WTC11 (cell line): ENCODE results near the gene CTXN1. TPM values are rescaled to one million over a fixed set of nuclear protein-coding genes. Genes with fewer than 3 reads are reported as not detected.

ENCODE experiments used
- ATAC-seq: fragments of 200-7000 bp; cut with Tn5 transposase; 2 replicates; pipeline ENCODE4 v1.10.0; 2021; ENCODE audit warnings: mild to moderate bottlenecking, moderate library complexity
- CTCF ChIA-PET: fragments of 300-600 bp; sonication (Branson Sonifier 250); formaldehyde crosslinking; loops from one replicate; lab custom pipeline; 2021; ENCODE audit warnings: antibody characterized with exemption; lab: Charles Lee
- POLR2A ChIA-PET: fragments of 350-600 bp; sonication (Branson Sonifier 250); formaldehyde crosslinking; loops from one replicate; lab custom pipeline; 2021; ENCODE audit warnings: antibody characterized with exemption; lab: Charles Lee
- DNase-seq: peaks from one replicate; pipeline ENCODE4 v3.0.0; 2021; ENCODE audit warnings: low spot score
- H3K27ac Mint-ChIP-seq: 2 replicates; pipeline ENCODE4 v1.8.0; 2021; ENCODE audit warnings: mixed read lengths
- H3K27me3 Mint-ChIP-seq: 2 replicates; pipeline ENCODE4 v1.8.0; 2021; ENCODE audit warnings: low read depth, mild to moderate bottlenecking, moderate library complexity, mixed read lengths
- H3K36me3 Mint-ChIP-seq: 2 replicates; pipeline ENCODE4 v1.8.0; 2021; ENCODE audit warnings: mixed read lengths
- H3K4me1 Mint-ChIP-seq: 2 replicates; pipeline ENCODE4 v1.8.0; 2022; ENCODE audit warnings: mixed read lengths
- H3K4me3 Mint-ChIP-seq: 2 replicates; pipeline ENCODE4 v1.8.0; 2021; ENCODE audit warnings: mild to moderate bottlenecking, moderate library complexity, mixed read lengths
- H3K9me3 Mint-ChIP-seq: 2 replicates; pipeline ENCODE4 v1.8.0; 2021; ENCODE audit warnings: mixed read lengths
- CBFB ChIP-seq: sonication (generic); formaldehyde crosslinking; IDR thresholded peaks from 2 replicates; pipeline ENCODE4 v1.8.1; 2022; ENCODE audit warnings: mild to moderate bottlenecking, low read depth, missing genetic modification reagents
- ELF4 ChIP-seq: sonication (generic); formaldehyde crosslinking; IDR thresholded peaks from 2 replicates; pipeline ENCODE4 v1.8.1; 2022; ENCODE audit warnings: low read depth, mild to moderate bottlenecking, moderate library complexity, missing genetic modification reagents
- EMX1 ChIP-seq: fragments of 250-450 bp; sonication (Bioruptor Pico); IDR thresholded peaks from 2 replicates; pipeline ENCODE4 v1.8.0; 2021; ENCODE audit warnings: mild to moderate bottlenecking
- GTF2I ChIP-seq: fragments of 250-450 bp; sonication (Bioruptor Pico); conservative IDR thresholded peaks from 2 replicates; pipeline ENCODE4 v1.4.0; 2021; ENCODE audit warnings: mild to moderate bottlenecking
- JAZF1 ChIP-seq: fragments of 250-450 bp; sonication (Bioruptor Pico); IDR thresholded peaks from 2 replicates; pipeline ENCODE4 v1.9.0; 2021; ENCODE audit warnings: moderate library complexity, mild to moderate bottlenecking, inconsistent platforms
- OVOL2 ChIP-seq: fragments of 250-450 bp; sonication (Bioruptor Pico); IDR thresholded peaks from 2 replicates; pipeline ENCODE4 v1.9.0; 2021; ENCODE audit warnings: mild to moderate bottlenecking, borderline replicate concordance
- ZNF219 ChIP-seq: sonication (generic); formaldehyde crosslinking; IDR thresholded peaks from 2 replicates; pipeline ENCODE4 v1.8.0; 2023; ENCODE audit warnings: missing genetic modification reagents, mild to moderate bottlenecking, borderline replicate concordance
- ZNF396 ChIP-seq: fragments of 250-450 bp; sonication (Bioruptor Pico); IDR thresholded peaks from 2 replicates; pipeline ENCODE4 v1.8.0; 2021; ENCODE audit warnings: mild to moderate bottlenecking, moderate library complexity, borderline replicate concordance
- total RNA-seq: library from RNA; stranded (reverse); gene quantifications from 3 replicates; pipeline ENCODE4 v1.2.3, GENCODE V29; 2021
- TF ChIP-seq, protein P1 (sequence below): sonication (generic); formaldehyde crosslinking; IDR thresholded peaks from 2 replicates; pipeline ENCODE4 v1.8.1; 2022; ENCODE audit warnings: mild to moderate bottlenecking, moderate library complexity, missing genetic modification reagents
- TF ChIP-seq, protein P2 (sequence below): sonication (generic); formaldehyde crosslinking; IDR thresholded peaks from 2 replicates; pipeline ENCODE4 v1.8.1; 2023; ENCODE audit warnings: mild to moderate bottlenecking, missing genetic modification reagents
- TF ChIP-seq, protein P3 (sequence below): fragments of 250-450 bp; sonication (Bioruptor Pico); IDR thresholded peaks from 2 replicates; pipeline ENCODE4 v1.9.0; 2021; ENCODE audit warnings: mild to moderate bottlenecking
- TF ChIP-seq, protein P4 (sequence below): sonication (generic); formaldehyde crosslinking; IDR thresholded peaks from 2 replicates; pipeline ENCODE4 v1.8.1; 2023; ENCODE audit warnings: mild to moderate bottlenecking, missing genetic modification reagents, moderate library complexity
- TF ChIP-seq, protein P5 (sequence below): fragments of 250-450 bp; sonication (Bioruptor Pico); IDR thresholded peaks from 2 replicates; pipeline ENCODE4 v1.9.0; 2021; ENCODE audit warnings: mild to moderate bottlenecking, borderline replicate concordance
- TF ChIP-seq, protein P6 (sequence below): fragments of 250-450 bp; sonication (Bioruptor Pico); IDR thresholded peaks from 2 replicates; pipeline ENCODE4 v2.1.2; 2022; ENCODE audit warnings: mild to moderate bottlenecking, moderate library complexity

The CTXN1 gene
- total RNA-seq, 1 experiment from 2014 or later: 48.2 TPM

DNA sequence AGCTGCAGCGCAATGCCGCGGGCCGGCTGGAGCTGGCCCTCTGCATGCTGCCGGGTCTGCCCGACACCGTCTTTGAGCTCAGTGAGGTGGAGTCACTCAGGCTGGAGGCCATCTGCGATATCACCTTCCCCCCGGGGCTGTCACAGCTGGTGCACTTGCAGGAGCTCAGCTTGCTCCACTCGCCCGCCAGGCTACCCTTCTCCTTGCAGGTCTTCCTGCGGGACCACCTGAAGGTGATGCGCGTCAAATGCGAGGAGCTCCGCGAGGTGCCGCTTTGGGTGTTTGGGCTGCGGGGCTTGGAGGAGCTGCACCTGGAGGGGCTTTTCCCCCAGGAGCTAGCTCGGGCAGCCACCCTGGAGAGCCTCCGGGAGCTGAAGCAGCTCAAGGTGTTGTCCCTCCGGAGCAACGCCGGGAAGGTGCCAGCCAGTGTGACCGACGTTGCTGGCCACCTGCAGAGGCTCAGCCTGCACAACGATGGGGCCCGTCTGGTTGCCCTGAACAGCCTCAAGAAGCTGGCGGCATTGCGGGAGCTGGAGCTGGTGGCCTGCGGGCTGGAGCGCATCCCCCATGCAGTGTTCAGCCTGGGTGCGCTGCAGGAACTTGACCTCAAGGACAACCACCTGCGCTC is 26.1 kb downstream of the CTXN1 start (continued):
- TF ChIP-seq, protein P1, sequence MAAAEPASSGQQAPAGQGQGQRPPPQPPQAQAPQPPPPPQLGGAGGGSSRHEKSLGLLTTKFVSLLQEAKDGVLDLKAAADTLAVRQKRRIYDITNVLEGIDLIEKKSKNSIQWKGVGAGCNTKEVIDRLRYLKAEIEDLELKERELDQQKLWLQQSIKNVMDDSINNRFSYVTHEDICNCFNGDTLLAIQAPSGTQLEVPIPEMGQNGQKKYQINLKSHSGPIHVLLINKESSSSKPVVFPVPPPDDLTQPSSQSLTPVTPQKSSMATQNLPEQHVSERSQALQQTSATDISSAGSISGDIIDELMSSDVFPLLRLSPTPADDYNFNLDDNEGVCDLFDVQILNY: no peak
- TF ChIP-seq, protein P2, sequence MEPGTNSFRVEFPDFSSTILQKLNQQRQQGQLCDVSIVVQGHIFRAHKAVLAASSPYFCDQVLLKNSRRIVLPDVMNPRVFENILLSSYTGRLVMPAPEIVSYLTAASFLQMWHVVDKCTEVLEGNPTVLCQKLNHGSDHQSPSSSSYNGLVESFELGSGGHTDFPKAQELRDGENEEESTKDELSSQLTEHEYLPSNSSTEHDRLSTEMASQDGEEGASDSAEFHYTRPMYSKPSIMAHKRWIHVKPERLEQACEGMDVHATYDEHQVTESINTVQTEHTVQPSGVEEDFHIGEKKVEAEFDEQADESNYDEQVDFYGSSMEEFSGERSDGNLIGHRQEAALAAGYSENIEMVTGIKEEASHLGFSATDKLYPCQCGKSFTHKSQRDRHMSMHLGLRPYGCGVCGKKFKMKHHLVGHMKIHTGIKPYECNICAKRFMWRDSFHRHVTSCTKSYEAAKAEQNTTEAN: no peak
- TF ChIP-seq, protein P3, sequence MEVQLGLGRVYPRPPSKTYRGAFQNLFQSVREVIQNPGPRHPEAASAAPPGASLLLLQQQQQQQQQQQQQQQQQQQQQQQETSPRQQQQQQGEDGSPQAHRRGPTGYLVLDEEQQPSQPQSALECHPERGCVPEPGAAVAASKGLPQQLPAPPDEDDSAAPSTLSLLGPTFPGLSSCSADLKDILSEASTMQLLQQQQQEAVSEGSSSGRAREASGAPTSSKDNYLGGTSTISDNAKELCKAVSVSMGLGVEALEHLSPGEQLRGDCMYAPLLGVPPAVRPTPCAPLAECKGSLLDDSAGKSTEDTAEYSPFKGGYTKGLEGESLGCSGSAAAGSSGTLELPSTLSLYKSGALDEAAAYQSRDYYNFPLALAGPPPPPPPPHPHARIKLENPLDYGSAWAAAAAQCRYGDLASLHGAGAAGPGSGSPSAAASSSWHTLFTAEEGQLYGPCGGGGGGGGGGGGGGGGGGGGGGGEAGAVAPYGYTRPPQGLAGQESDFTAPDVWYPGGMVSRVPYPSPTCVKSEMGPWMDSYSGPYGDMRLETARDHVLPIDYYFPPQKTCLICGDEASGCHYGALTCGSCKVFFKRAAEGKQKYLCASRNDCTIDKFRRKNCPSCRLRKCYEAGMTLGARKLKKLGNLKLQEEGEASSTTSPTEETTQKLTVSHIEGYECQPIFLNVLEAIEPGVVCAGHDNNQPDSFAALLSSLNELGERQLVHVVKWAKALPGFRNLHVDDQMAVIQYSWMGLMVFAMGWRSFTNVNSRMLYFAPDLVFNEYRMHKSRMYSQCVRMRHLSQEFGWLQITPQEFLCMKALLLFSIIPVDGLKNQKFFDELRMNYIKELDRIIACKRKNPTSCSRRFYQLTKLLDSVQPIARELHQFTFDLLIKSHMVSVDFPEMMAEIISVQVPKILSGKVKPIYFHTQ (CRISPR knock-in tag): no peak
- TF ChIP-seq GTF2I (no peak), ZNF396 (no peak)

DNA sequence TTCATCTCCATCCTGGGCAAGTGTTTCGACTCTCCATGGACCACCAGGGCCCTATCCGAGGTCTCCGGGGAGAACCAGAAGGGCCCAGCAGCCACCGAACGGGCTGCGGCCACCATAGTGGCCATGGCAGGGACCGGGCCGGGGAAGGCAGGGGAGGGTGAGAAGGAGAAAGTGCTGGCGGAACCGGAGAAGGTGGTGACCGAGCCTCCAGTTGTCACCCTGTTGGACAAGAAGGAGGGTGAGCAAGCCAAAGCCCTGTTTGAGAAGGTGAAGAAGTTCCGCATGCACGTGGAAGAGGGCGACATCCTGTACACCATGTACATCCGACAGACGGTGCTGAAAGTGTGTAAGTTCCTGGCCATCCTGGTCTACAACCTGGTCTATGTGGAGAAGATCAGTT is 27.0 kb downstream of the CTXN1 start:
- TF ChIP-seq CBFB: no peak
- ATAC-seq (no peak), DNase-seq (no peak)
- ChIA-PET POLR2A (interaction anchor here (0.6 to 1.2 kb wide), 3 partner anchors 11 to 140 kb away, joined by 3 to 4 read pairs (median 3); partner anchors contain the start of genes LRRC8E and TIMM44), CTCF (interaction anchor here (1.0 to 3.0 kb wide), 3 partner anchors 30 to 46 kb away, joined by 4 to 21 read pairs (median 6); no protein-coding TSS in a partner anchor)
- Mint-ChIP-seq H3K4me1 (peaks cover 10% of the 10 kb centered on the region), H3K36me3 (no peaks in the 10 kb centered on the region), H3K27ac (no peak overlapping the region; the same call in 1 of the 2 replicates), H3K27me3 (peaks cover 15% of the 10 kb centered on the region), H3K9me3 (no peaks in the 10 kb centered on the region), H3K4me3 (no peak overlapping the region)

DNA sequence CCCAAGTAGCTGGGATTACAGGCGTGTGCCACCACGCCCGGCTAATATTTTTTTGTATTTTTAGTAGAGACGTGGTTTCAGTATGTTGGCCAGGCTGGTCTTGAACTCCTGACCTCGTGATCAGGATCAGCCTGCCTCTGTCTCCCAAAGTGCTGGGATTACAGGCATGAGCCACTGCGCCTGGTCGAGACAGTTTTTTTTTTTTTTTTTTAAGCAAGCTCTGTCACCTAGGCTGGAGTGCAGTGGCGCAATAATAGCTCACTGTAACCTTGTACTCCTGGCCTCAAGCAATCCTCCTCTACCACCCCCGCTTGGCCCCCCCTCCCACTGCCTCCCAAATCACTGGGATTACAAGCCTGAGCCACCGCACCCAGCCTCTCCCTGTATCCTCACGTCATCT is 28.6 kb downstream of the CTXN1 start:
- POLR2A ChIA-PET: interaction anchor here (0.7 kb wide), 1 partner anchor 551 kb away, joined by 4 read pairs; no protein-coding TSS in a partner anchor
- H3K36me3 Mint-ChIP-seq: no peaks in the 10 kb centered on the region

More for the DNA sequence above, 28.6 kb downstream of the CTXN1 start:
- no peak for TF ChIP-seq CBFB
- TF ChIP-seq, protein P4, sequence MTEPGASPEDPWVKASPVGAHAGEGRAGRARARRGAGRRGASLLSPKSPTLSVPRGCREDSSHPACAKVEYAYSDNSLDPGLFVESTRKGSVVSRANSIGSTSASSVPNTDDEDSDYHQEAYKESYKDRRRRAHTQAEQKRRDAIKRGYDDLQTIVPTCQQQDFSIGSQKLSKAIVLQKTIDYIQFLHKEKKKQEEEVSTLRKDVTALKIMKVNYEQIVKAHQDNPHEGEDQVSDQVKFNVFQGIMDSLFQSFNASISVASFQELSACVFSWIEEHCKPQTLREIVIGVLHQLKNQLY: no peak
- no peak for TF ChIP-seq EMX1 (CRISPR knock-in tag)
- TF ChIP-seq JAZF1 (CRISPR knock-in tag): no peak
- TF ChIP-seq OVOL2: no peak
- no peak for TF ChIP-seq GTF2I
- TF ChIP-seq ZNF219 (CRISPR knock-in tag): no peak
- TF ChIP-seq, protein P5, sequence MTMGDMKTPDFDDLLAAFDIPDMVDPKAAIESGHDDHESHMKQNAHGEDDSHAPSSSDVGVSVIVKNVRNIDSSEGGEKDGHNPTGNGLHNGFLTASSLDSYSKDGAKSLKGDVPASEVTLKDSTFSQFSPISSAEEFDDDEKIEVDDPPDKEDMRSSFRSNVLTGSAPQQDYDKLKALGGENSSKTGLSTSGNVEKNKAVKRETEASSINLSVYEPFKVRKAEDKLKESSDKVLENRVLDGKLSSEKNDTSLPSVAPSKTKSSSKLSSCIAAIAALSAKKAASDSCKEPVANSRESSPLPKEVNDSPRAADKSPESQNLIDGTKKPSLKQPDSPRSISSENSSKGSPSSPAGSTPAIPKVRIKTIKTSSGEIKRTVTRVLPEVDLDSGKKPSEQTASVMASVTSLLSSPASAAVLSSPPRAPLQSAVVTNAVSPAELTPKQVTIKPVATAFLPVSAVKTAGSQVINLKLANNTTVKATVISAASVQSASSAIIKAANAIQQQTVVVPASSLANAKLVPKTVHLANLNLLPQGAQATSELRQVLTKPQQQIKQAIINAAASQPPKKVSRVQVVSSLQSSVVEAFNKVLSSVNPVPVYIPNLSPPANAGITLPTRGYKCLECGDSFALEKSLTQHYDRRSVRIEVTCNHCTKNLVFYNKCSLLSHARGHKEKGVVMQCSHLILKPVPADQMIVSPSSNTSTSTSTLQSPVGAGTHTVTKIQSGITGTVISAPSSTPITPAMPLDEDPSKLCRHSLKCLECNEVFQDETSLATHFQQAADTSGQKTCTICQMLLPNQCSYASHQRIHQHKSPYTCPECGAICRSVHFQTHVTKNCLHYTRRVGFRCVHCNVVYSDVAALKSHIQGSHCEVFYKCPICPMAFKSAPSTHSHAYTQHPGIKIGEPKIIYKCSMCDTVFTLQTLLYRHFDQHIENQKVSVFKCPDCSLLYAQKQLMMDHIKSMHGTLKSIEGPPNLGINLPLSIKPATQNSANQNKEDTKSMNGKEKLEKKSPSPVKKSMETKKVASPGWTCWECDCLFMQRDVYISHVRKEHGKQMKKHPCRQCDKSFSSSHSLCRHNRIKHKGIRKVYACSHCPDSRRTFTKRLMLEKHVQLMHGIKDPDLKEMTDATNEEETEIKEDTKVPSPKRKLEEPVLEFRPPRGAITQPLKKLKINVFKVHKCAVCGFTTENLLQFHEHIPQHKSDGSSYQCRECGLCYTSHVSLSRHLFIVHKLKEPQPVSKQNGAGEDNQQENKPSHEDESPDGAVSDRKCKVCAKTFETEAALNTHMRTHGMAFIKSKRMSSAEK: no peak
- no peak for TF ChIP-seq ELF4 (CRISPR knock-in tag)
- TF ChIP-seq, protein P6, sequence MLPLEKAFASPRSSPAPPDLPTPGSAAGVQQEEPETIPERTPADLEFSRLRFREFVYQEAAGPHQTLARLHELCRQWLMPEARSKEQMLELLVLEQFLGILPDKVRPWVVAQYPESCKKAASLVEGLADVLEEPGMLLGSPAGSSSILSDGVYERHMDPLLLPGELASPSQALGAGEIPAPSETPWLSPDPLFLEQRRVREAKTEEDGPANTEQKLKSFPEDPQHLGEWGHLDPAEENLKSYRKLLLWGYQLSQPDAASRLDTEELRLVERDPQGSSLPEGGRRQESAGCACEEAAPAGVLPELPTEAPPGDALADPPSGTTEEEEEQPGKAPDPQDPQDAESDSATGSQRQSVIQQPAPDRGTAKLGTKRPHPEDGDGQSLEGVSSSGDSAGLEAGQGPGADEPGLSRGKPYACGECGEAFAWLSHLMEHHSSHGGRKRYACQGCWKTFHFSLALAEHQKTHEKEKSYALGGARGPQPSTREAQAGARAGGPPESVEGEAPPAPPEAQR: no peak
- peaks cover 3% of the 10 kb centered on the region; the same call in 1 of the 2 replicates for H3K4me1 Mint-ChIP-seq
- no peak overlapping the region for H3K27ac Mint-ChIP-seq
- no peaks in the 10 kb centered on the region for H3K9me3 Mint-ChIP-seq
- CTCF ChIA-PET: interaction anchor here (0.7 to 1.5 kb wide), 6 partner anchors 11 to 329 kb away, joined by 3 to 5 read pairs (median 4); partner anchors contain the start of gene SNAPC2
- ATAC-seq: no peak
- no peak overlapping the region for H3K4me3 Mint-ChIP-seq
- DNase-seq: no peak
- peaks cover 2% of the 10 kb centered on the region; the same call in 1 of the 2 replicates for H3K27me3 Mint-ChIP-seq
